ENCODE data around the gene RAD9A.

- TF ChIP-seq, protein P1, sequence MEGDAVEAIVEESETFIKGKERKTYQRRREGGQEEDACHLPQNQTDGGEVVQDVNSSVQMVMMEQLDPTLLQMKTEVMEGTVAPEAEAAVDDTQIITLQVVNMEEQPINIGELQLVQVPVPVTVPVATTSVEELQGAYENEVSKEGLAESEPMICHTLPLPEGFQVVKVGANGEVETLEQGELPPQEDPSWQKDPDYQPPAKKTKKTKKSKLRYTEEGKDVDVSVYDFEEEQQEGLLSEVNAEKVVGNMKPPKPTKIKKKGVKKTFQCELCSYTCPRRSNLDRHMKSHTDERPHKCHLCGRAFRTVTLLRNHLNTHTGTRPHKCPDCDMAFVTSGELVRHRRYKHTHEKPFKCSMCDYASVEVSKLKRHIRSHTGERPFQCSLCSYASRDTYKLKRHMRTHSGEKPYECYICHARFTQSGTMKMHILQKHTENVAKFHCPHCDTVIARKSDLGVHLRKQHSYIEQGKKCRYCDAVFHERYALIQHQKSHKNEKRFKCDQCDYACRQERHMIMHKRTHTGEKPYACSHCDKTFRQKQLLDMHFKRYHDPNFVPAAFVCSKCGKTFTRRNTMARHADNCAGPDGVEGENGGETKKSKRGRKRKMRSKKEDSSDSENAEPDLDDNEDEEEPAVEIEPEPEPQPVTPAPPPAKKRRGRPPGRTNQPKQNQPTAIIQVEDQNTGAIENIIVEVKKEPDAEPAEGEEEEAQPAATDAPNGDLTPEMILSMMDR (IDR thresholded peaks at IDR 0.05) = no peak
- TF ChIP-seq EP300 (IDR thresholded peaks at IDR 0.05) (no peak), POLR2A (IDR thresholded peaks at IDR 0.05) (no peak)
These were observed 49.3 kb downstream of the RAD9A start for GRCh38 chr11:67441098-67441563.

Data from ovary (tissue), 3 donors.